DND-41 (cell line): ENCODE measurements around the gene TMEM86A.
A peak's percentile ranks its signal among the peaks of the same experiment; 100 is the strongest.

Source experiments
- ATAC-seq: fragments of 200-7000 bp; cut with Tn5 transposase; 3 replicates; pipeline ENCODE4 v1.9.1; 2021; ENCODE audit warnings: low read depth; ENCODE audit not compliant: insufficient read depth
- DNase-seq: peaks from one replicate; pipeline ENCODE4 v3.0.0-alpha.2; 2020
- H2AFZ ChIP-seq: 2 replicates; pipeline ENCODE4 v1.6.0; 2012; ENCODE audit warnings: low read depth, low read length
- H3K27ac ChIP-seq: 2 replicates; pipeline ENCODE4 v1.5.1; 2012; ENCODE audit warnings: low read length, inconsistent platforms
- H3K27me3 ChIP-seq: fragments of 200-600 bp; sonication (generic); 2 replicates; pipeline ENCODE4 v1.6.0; 2012; ENCODE audit warnings: low read length, mild to moderate bottlenecking, inconsistent platforms; ENCODE audit not compliant: insufficient read depth, poor library complexity
- H3K36me3 ChIP-seq: 2 replicates; pipeline ENCODE4 v1.5.1; 2012; ENCODE audit warnings: low read length, inconsistent platforms; ENCODE audit not compliant: insufficient read depth
- H3K4me1 ChIP-seq: 2 replicates; pipeline ENCODE4 v1.5.1; 2012; ENCODE audit warnings: mild to moderate bottlenecking, low read length; ENCODE audit not compliant: insufficient read depth
- H3K4me2 ChIP-seq: 2 replicates; pipeline ENCODE4 v1.6.0; 2012; ENCODE audit warnings: mild to moderate bottlenecking, moderate library complexity, low read length, inconsistent platforms; ENCODE audit not compliant: insufficient read depth
- H3K4me3 ChIP-seq, 2 experiments: fragments of 200-600 bp in 1 of 2; shearing (Covaris generic) in 1 of 2; 2 replicates each; pipeline ENCODE4 v1.5.1; 2012 to 2016; ENCODE audit warnings: inconsistent platforms in 2 of 2, low read length in 2 of 2, mild to moderate bottlenecking in 2 of 2, low read depth in 1 of 2, moderate library complexity in 1 of 2
- H3K79me2 ChIP-seq: 2 replicates; pipeline ENCODE4 v1.6.0; 2012; ENCODE audit warnings: low read length, inconsistent platforms; ENCODE audit not compliant: insufficient read depth
- H3K9ac ChIP-seq: 2 replicates; pipeline ENCODE4 v1.6.0; 2012; ENCODE audit warnings: low read depth, mild to moderate bottlenecking, inconsistent platforms, low read length, moderate library complexity
- H3K9me3 ChIP-seq: 2 replicates; pipeline ENCODE4 v1.5.1; 2012; ENCODE audit warnings: low read length, moderate library complexity, mild to moderate bottlenecking, inconsistent platforms; ENCODE audit not compliant: insufficient read depth, severe bottlenecking
- H4K20me1 ChIP-seq: 2 replicates; pipeline ENCODE4 v1.6.0; 2012; ENCODE audit warnings: low read length; ENCODE audit not compliant: insufficient read depth
- EZH2 ChIP-seq: IDR thresholded peaks from 3 replicates; pipeline ENCODE4 v1.6.1; 2012; ENCODE audit warnings: borderline replicate concordance, low read depth, mild to moderate bottlenecking, moderate library complexity, low read length, inconsistent platforms; ENCODE audit not compliant: severe bottlenecking
- TF ChIP-seq, protein P1 (sequence below): IDR thresholded peaks from 2 replicates; pipeline ENCODE4 v1.5.1; 2012; ENCODE audit warnings: borderline replicate concordance, low read length, moderate library complexity, mild to moderate bottlenecking; ENCODE audit not compliant: poor library complexity, severe bottlenecking; ENCODE audit errors: extremely low read depth

TMEM86A gene

DNA sequence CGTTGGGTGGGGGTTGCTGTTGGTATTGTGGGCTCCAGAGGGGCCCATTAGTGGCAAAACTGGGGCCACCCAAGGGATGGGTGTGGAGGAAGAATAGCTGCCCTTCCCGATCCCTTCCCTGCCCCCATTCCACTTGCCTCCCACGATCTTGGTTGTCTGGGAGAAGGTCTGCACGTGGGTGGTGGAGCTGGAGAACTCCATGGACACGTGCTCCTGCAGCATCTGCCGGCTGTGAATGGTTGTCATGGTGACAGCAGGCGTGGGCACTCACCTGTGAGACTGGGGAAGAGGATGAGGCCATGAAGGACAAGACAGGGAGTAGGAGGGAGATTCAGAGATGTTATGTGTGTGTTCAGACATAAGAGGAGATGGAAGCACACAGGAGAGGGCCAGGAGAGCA is 25.4 kb downstream of the TMEM86A start:
- no peak for ATAC-seq

DNA sequence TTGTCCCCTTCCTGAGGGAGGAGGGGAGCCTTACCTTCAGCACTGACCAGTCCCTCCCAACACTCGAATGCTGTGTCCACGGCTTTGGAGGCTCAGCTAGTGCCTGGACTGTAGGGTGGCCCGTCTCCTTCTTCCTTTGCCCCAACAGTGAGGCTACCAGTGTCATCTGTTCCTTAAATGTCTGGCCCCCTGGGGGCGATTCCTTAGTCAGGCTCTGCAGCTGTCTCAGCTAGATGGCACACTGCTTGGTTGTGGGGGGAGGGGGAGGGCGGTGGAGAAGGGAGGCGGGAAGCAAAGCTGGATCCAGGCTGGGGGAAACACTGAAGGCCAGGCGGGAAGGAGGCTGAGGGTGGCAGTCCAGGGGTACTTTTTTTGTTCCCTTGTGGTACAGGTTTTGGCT is 27.5 kb downstream of the TMEM86A start, which contains the start of gene IGSF22:
Gene IGSF22 (minus strand): TSS at position 149 of the 400 bp plus-strand sequence. CDS start 1,952 bp downstream, outside the sequence.
- Histone ChIP-seq H4K20me1 (no peaks in the 10 kb centered on the region), H2AFZ (no peak within 1 kb of the TSS), H3K27ac (no peak within 1 kb of the TSS), H3K4me3 (no peak within 1 kb of the TSS), H3K9me3 (no peaks in the 10 kb centered on the region), H3K36me3 (no peaks in the 10 kb centered on the region), H3K4me1 (peaks cover 6% of the 10 kb centered on the region), H3K4me2 (no peak within 1 kb of the TSS), H3K27me3 (peaks cover 8% of the 10 kb centered on the region), H3K79me2 (no peaks in the 10 kb centered on the region), H3K9ac (no peak within 1 kb of the TSS)
- TF ChIP-seq, protein P1, sequence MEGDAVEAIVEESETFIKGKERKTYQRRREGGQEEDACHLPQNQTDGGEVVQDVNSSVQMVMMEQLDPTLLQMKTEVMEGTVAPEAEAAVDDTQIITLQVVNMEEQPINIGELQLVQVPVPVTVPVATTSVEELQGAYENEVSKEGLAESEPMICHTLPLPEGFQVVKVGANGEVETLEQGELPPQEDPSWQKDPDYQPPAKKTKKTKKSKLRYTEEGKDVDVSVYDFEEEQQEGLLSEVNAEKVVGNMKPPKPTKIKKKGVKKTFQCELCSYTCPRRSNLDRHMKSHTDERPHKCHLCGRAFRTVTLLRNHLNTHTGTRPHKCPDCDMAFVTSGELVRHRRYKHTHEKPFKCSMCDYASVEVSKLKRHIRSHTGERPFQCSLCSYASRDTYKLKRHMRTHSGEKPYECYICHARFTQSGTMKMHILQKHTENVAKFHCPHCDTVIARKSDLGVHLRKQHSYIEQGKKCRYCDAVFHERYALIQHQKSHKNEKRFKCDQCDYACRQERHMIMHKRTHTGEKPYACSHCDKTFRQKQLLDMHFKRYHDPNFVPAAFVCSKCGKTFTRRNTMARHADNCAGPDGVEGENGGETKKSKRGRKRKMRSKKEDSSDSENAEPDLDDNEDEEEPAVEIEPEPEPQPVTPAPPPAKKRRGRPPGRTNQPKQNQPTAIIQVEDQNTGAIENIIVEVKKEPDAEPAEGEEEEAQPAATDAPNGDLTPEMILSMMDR = no peak
- TF ChIP-seq EZH2 = no peak
- no peak for ATAC-seq
- no peak for DNase-seq

More for the DNA sequence above, 25.4 kb downstream of the TMEM86A start:
- no peak for TF ChIP-seq EZH2
- TF ChIP-seq, protein P1 = no peak
- H3K27me3 ChIP-seq = peaks cover 8% of the 10 kb centered on the region
- H3K4me2 ChIP-seq = no peak overlapping the region
- no peak overlapping the region for H2AFZ ChIP-seq
- H3K36me3 ChIP-seq = no peaks in the 10 kb centered on the region
- H3K4me3 ChIP-seq = no peak overlapping the region
- H3K4me1 ChIP-seq = peaks cover 6% of the 10 kb centered on the region
- no peaks in the 10 kb centered on the region for H3K79me2 ChIP-seq
- no peaks in the 10 kb centered on the region for H3K9me3 ChIP-seq
- H4K20me1 ChIP-seq = no peaks in the 10 kb centered on the region
- no peak for DNase-seq
- H3K27ac ChIP-seq = no peak overlapping the region
- H3K9ac ChIP-seq = no peak overlapping the region

DNA sequence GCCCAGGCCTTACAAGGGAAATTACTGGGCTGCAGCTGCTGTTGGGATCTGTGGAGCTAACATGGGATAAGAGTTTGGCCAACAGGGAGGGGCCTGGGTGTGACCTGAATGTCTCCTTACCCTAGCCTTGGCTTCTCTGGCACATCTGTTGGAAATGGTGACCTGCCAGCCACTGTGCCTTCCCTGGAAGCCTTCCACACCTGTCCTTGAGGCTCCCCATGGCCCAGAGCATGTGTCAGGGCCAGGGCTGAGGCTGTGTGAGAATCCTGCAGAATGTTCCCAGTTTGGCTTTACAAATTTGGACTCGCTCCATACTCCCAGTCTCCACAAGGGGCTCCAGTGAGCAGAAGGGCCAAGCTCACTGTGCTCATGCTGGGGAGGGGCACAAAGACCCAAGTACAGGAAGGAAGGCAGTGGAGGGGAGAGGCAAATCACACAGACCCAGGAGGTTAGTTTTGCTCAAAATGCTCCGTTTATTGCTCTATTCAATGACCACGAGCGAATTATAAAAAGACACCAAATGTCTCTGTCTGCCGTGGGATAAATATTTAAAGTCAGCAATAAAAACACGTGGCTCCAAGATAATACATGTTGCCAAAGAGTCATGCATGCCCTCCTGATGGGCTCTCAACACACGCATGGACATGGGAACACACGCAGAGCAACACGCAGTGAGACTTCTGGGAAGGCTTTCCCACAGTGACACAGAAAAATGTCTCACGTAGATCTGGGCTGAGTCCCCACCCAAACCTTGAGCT is 29.1 kb downstream of the TMEM86A start:
- Histone ChIP-seq H3K4me2 (no peak overlapping the region), H3K36me3 (no peaks in the 10 kb centered on the region), H3K79me2 (no peaks in the 10 kb centered on the region), H2AFZ (peak overlapping the region; percentile 51), H3K4me3 (no peak overlapping the region), H3K27me3 (peaks cover 8% of the 10 kb centered on the region), H4K20me1 (no peaks in the 10 kb centered on the region), H3K4me1 (peaks cover 13% of the 10 kb centered on the region), H3K9ac (no peak overlapping the region), H3K9me3 (no peaks in the 10 kb centered on the region), H3K27ac (no peak overlapping the region)
- TF ChIP-seq EZH2 = no peak
- TF ChIP-seq, protein P1 = peak; percentile 87
- peak; percentile 94 for ATAC-seq
- DNase-seq = peak; percentile 74
